GM21723 (cell line): Measurements from ENCODE around the gene KCNMA1.

Source experiments
- ATAC-seq: cut with Tn5 transposase; IDR thresholded peaks from one replicate; pipeline ENCODE4 v1.9.1; 2021; ENCODE audit warnings: mild to moderate bottlenecking, moderate library complexity; ENCODE audit not compliant: unreplicated experiment

The KCNMA1 gene

GRCh38 chr10:77383861-77384553 is 253.6 kb downstream of the KCNMA1 start:
- no peak for ATAC-seq

- no peak for ATAC-seq
Measured at GRCh38 chr10:77381750-77382149, 255.9 kb downstream of the KCNMA1 start.

GRCh38 chr10:77380723-77381122 is 256.9 kb downstream of the KCNMA1 start:
- no peak for ATAC-seq

- no peak for ATAC-seq
Measured at GRCh38 chr10:77380191-77380590, 257.4 kb downstream of the KCNMA1 start.

GRCh38 chr10:77378366-77379349 is 258.9 kb downstream of the KCNMA1 start:
- ATAC-seq, result no peak

- no peak for ATAC-seq
Measured at GRCh38 chr10:77377678-77378352, 259.8 kb downstream of the KCNMA1 start.

GRCh38 chr10:77377034-77377433 is 260.6 kb downstream of the KCNMA1 start:
- no peak for ATAC-seq

- ATAC-seq, result no peak
Measured at GRCh38 chr10:77374189-77374656, 263.4 kb downstream of the KCNMA1 start.

- no peak for ATAC-seq
Measured at GRCh38 chr10:77371848-77372799, 265.5 kb downstream of the KCNMA1 start.

GRCh38 chr10:77371421-77371820 is 266.2 kb downstream of the KCNMA1 start:
- no peak for ATAC-seq

GRCh38 chr10:77368006-77368405 is 269.6 kb downstream of the KCNMA1 start:
- no peak for ATAC-seq

GRCh38 chr10:77363210-77363609 is 274.4 kb downstream of the KCNMA1 start:
- ATAC-seq, result no peak

GRCh38 chr10:77361831-77362230 is 275.8 kb downstream of the KCNMA1 start:
- ATAC-seq, result no peak

- no peak for ATAC-seq
Measured at GRCh38 chr10:77361426-77361825, 276.2 kb downstream of the KCNMA1 start.

GRCh38 chr10:77360835-77361234 is 276.8 kb downstream of the KCNMA1 start:
- no peak for ATAC-seq

- ATAC-seq, result no peak
Measured at GRCh38 chr10:77359950-77360520, 277.6 kb downstream of the KCNMA1 start.

GRCh38 chr10:77359287-77359691 is 278.3 kb downstream of the KCNMA1 start:
- no peak for ATAC-seq

GRCh38 chr10:77358656-77359055 is 279.0 kb downstream of the KCNMA1 start:
- no peak for ATAC-seq

- ATAC-seq, result no peak
Measured at GRCh38 chr10:77357611-77358310, 279.8 kb downstream of the KCNMA1 start.
